Large intestine (tissue), 3 donors: ENCODE measurements around the gene ZNF41. TPM values are rescaled to one million over a fixed set of nuclear protein-coding genes. Genes with fewer than 3 reads are reported as not detected.

ENCODE experiments used
- DNase-seq, 2 donors: peaks; one replicate each; pipeline versions ENCODE4 v3.0.0 to v3.0.0-alpha.2; 2013
- H3K27ac ChIP-seq: one replicate; pipeline ENCODE4 v1.5.1; 2013; ENCODE audit warnings: low read length
- H3K27me3 ChIP-seq: 2 replicates; pipeline ENCODE4 v1.6.1; 2013; ENCODE audit warnings: low read length; ENCODE audit not compliant: control insufficient read depth, insufficient read depth
- H3K36me3 ChIP-seq: 2 replicates; pipeline ENCODE4 v1.6.1; 2013; ENCODE audit warnings: low read length; ENCODE audit not compliant: control insufficient read depth, insufficient read depth
- H3K4me1 ChIP-seq: one replicate; pipeline ENCODE4 v1.6.1; 2013; ENCODE audit warnings: low read length; ENCODE audit not compliant: control insufficient read depth, insufficient read depth
- H3K4me3 ChIP-seq: one replicate; pipeline ENCODE4 v1.5.1; 2013; ENCODE audit warnings: low read length
- H3K9me3 ChIP-seq: one replicate; pipeline ENCODE4 v1.6.1; 2013; ENCODE audit warnings: mild to moderate bottlenecking, low read depth, low read length, moderate library complexity; ENCODE audit not compliant: control insufficient read depth
- WGBS: methylation state at CpG from one replicate; pipeline ENCODE4 v1.1.5; 2013; ENCODE audit warnings: low lambda C conversion rate; ENCODE audit not compliant: insufficient coverage; 5-methylcytosine and 5-hydroxymethylcytosine counted together
- polyA plus RNA-seq: library from polyadenylated mRNA; unstranded; fragments of 120-200 nt; gene quantifications from one replicate; pipeline ENCODE4 v1.2.1, GENCODE V29; 2013

Gene ZNF41
- polyA plus RNA-seq, 1 donor: 7.7 TPM

GRCh38 chrX:47489507-47490275 is 6.7 kb upstream of the ZNF41 start:
- H3K27me3 ChIP-seq: no peaks in the 10 kb centered on the region
- H3K36me3 ChIP-seq: no peaks in the 10 kb centered on the region
- no peak overlapping the region for H3K4me3 ChIP-seq
- WGBS: no CpG with 5 or more reads among the region's 6 CpGs
- H3K9me3 ChIP-seq: no peaks in the 10 kb centered on the region
- H3K4me1 ChIP-seq: peaks cover 5% of the 10 kb centered on the region
- no peak for DNase-seq
- H3K27ac ChIP-seq: no peak overlapping the region

- no CpG with 5 or more reads among the region's 2 CpGs for WGBS
- no peaks in the 10 kb centered on the region for H3K9me3 ChIP-seq
- no peaks in the 10 kb centered on the region for H3K27me3 ChIP-seq
- H3K4me1 ChIP-seq: peaks cover 10% of the 10 kb centered on the region
- no peak overlapping the region for H3K4me3 ChIP-seq
- peak in 1 of 2 donors; percentile 3 for DNase-seq
- H3K36me3 ChIP-seq: no peaks in the 10 kb centered on the region
- H3K27ac ChIP-seq: peak overlapping the region; percentile 15
These were observed 1.9 kb upstream of the ZNF41 start for GRCh38 chrX:47484885-47485284.

GRCh38 chrX:47483306-47484268 is 565 bp upstream of the ZNF41 start:
- Histone ChIP-seq H3K36me3 (no peaks in the 10 kb centered on the region), H3K4me3 (peak overlapping the region; percentile 80), H3K4me1 (peaks cover 10% of the 10 kb centered on the region), H3K9me3 (no peaks in the 10 kb centered on the region), H3K27me3 (no peaks in the 10 kb centered on the region), H3K27ac (peak overlapping the region; percentile 94)
- WGBS: no CpG with 5 or more reads among the region's 24 CpGs
- peak; percentile 9 to 47 for DNase-seq

- Histone ChIP-seq H3K9me3 (no peaks in the 10 kb centered on the region), H3K4me3 (peak overlapping the region; percentile 80), H3K27me3 (no peaks in the 10 kb centered on the region), H3K27ac (peak overlapping the region; percentile 94), H3K4me1 (peaks cover 10% of the 10 kb centered on the region), H3K36me3 (no peaks in the 10 kb centered on the region)
- no peak for DNase-seq
- no CpG with 5 or more reads among the region's 8 CpGs for WGBS
These were observed 934 bp downstream of the ZNF41 start for GRCh38 chrX:47482065-47482511.

GRCh38 chrX:47481160-47481559 is 1.9 kb downstream of the ZNF41 start:
- no CpG with 5 or more reads among the region's 2 CpGs for WGBS
- no peak overlapping the region for H3K27ac ChIP-seq
- no peak for DNase-seq

GRCh38 chrX:47480576-47480975 is 2.4 kb downstream of the ZNF41 start:
- H3K4me3 ChIP-seq: no peak overlapping the region
- H3K9me3 ChIP-seq: no peaks in the 10 kb centered on the region
- no peaks in the 10 kb centered on the region for H3K36me3 ChIP-seq
- no peak for DNase-seq
- no peak overlapping the region for H3K27ac ChIP-seq
- H3K4me1 ChIP-seq: peaks cover 10% of the 10 kb centered on the region
- H3K27me3 ChIP-seq: no peaks in the 10 kb centered on the region
- no CpG with 5 or more reads among the region's 2 CpGs for WGBS

More at GRCh38 chrX:47481160-47481559, 1.9 kb downstream of the ZNF41 start:
- no peak overlapping the region for H3K4me3 ChIP-seq
- H3K4me1 ChIP-seq: peaks cover 10% of the 10 kb centered on the region
- H3K9me3 ChIP-seq: no peaks in the 10 kb centered on the region
- H3K27me3 ChIP-seq: no peaks in the 10 kb centered on the region
- H3K36me3 ChIP-seq: no peaks in the 10 kb centered on the region

- Histone ChIP-seq H3K27me3 (no peaks in the 10 kb centered on the region), H3K9me3 (no peaks in the 10 kb centered on the region), H3K36me3 (no peaks in the 10 kb centered on the region), H3K4me3 (no peak overlapping the region), H3K4me1 (no peaks in the 10 kb centered on the region), H3K27ac (no peak overlapping the region)
- no peak for DNase-seq
These were observed 7.5 kb downstream of the ZNF41 start for GRCh38 chrX:47475476-47475875.

GRCh38 chrX:47467106-47467505 is 15.9 kb downstream of the ZNF41 start:
- no peak overlapping the region for H3K27ac ChIP-seq
- no CpG with 5 or more reads among the region's 5 CpGs for WGBS
- no peak for DNase-seq
- H3K4me3 ChIP-seq: no peak overlapping the region
- no peaks in the 10 kb centered on the region for H3K4me1 ChIP-seq
- no peaks in the 10 kb centered on the region for H3K27me3 ChIP-seq
- H3K36me3 ChIP-seq: peaks cover 6% of the 10 kb centered on the region
- no peaks in the 10 kb centered on the region for H3K9me3 ChIP-seq

- Histone ChIP-seq H3K36me3 (no peaks in the 10 kb centered on the region), H3K27ac (no peak overlapping the region), H3K27me3 (no peaks in the 10 kb centered on the region), H3K9me3 (no peaks in the 10 kb centered on the region), H3K4me1 (no peaks in the 10 kb centered on the region), H3K4me3 (no peak overlapping the region)
- no CpG with 5 or more reads among the region's 1 CpG for WGBS
- no peak for DNase-seq
These were observed 22.5 kb downstream of the ZNF41 start for GRCh38 chrX:47460561-47460960.

- Histone ChIP-seq H3K4me1 (no peaks in the 10 kb centered on the region), H3K27me3 (no peaks in the 10 kb centered on the region), H3K9me3 (no peaks in the 10 kb centered on the region), H3K36me3 (peaks cover 2% of the 10 kb centered on the region), H3K27ac (no peak overlapping the region), H3K4me3 (no peak overlapping the region)
- WGBS: no CpG with 5 or more reads among the region's 6 CpGs
- no peak for DNase-seq
These were observed 24.5 kb downstream of the ZNF41 start for GRCh38 chrX:47458528-47458927.
